D721Med (cell line): ENCODE data around the gene CTBP2.

ENCODE experiments used
- DNase-seq: peaks from one replicate; pipeline ENCODE4 v3.0.0; 2011; ENCODE audit warnings: low spot score; ENCODE audit not compliant: insufficient read length
- FAIRE-seq: peaks from 2 replicates; lab custom pipeline; 2011; peaks lifted over from hg19 to GRCh38; lab: Jason Lieb, UNC
- CTCF ChIP-seq: IDR thresholded peaks from 2 replicates; pipeline ENCODE4 v1.5.1; 2012; ENCODE audit warnings: mild to moderate bottlenecking, control low read depth; ENCODE audit not compliant: insufficient read depth; ENCODE audit errors: missing control alignments

The CTBP2 gene

GRCh38 chr10:125096371-125096770, 64.0 kb downstream of the CTBP2 start:
- no peak for DNase-seq
- FAIRE-seq: no peak

GRCh38 chr10:125095776-125096175, 64.6 kb downstream of the CTBP2 start:
- DNase-seq (no peak), FAIRE-seq (no peak)
- TF ChIP-seq CTCF: no peak

More at GRCh38 chr10:125096371-125096770, 64.0 kb downstream of the CTBP2 start:
- no peak for TF ChIP-seq CTCF

GRCh38 chr10:125095228-125095627, 65.1 kb downstream of the CTBP2 start:
- no peak for TF ChIP-seq CTCF
- FAIRE-seq: no peak
- no peak for DNase-seq

- DNase-seq (no peak), FAIRE-seq (no peak)
- no peak for TF ChIP-seq CTCF
These were observed 65.6 kb downstream of the CTBP2 start for GRCh38 chr10:125094806-125095205.

- FAIRE-seq: no peak
- TF ChIP-seq CTCF: no peak
These were observed 66.2 kb downstream of the CTBP2 start for GRCh38 chr10:125093974-125094705.

GRCh38 chr10:125093199-125093973, 67.0 kb downstream of the CTBP2 start:
- DNase-seq: no peak
- no peak for TF ChIP-seq CTCF
- FAIRE-seq: no peak

More at GRCh38 chr10:125093974-125094705, 66.2 kb downstream of the CTBP2 start:
- DNase-seq: no peak
